ENCODE results near the gene C12orf60.
"Not testable (repeated sequence)": the region's sequence is repeated elsewhere in the genome, so short reads cannot be mapped to it uniquely, and the experiment has no call there.

The C12orf60 gene, protein sequence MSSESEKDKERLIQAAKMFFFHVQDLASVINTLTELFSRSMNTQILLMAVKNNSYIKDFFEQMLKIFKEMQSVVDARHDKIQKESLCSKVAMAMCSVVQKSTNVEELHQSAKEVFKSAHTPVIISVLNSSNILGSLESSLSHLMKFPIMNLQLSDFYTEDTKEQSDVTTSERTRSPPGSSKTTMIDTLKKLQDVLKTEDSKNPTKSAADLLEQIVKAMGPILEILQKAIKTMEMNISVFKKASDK

DNA sequence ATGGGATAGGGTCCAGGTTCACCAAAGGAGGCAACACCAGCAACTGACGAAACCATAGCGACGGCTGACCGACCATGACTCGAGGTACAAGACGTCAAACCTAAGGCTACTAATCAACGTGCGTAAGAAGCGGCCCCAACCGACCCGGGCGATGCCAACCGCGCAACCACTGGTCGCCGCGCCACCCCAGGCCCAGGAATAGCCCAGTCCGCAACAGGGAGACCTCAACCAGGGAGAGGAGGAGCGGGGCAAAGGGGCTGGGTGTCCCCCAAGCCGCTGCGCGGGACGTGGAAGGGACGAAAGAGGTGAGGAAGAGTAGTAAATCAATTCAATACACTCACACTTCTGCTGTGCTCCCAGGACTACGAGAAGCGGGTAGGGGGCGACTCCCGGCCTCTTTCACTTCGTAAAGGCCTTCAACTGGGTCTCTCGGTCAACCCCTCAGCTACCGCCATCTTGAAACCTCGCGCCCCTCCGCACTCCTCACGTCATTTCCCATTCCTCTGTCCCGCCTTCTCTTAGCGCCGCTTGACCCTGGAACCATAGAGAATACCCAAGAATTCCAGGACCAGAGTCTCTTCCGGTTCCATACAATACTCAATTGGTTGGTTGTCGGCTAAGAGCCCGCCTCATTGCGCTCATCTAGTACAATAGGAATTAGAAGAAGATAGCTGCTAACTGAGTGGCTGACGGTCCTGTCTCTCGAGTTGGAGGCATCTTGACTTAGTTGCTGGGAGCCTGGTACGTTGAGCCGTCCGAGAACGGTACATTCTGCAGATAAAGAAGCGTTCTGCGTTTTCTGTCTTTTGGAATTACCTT lies at the start of gene C12orf60, which contains the start of gene WBP11:
Gene C12orf60 (plus strand): TSS at position 660 of the 819 bp plus-strand sequence. CDS start 19,266 bp downstream, outside the sequence.
Gene WBP11 (minus strand): TSS at position 468 of the 819 bp plus-strand sequence. CDS start 2,095 bp downstream, outside the sequence.
- DNase-seq, result peak; percentile 92

DNA sequence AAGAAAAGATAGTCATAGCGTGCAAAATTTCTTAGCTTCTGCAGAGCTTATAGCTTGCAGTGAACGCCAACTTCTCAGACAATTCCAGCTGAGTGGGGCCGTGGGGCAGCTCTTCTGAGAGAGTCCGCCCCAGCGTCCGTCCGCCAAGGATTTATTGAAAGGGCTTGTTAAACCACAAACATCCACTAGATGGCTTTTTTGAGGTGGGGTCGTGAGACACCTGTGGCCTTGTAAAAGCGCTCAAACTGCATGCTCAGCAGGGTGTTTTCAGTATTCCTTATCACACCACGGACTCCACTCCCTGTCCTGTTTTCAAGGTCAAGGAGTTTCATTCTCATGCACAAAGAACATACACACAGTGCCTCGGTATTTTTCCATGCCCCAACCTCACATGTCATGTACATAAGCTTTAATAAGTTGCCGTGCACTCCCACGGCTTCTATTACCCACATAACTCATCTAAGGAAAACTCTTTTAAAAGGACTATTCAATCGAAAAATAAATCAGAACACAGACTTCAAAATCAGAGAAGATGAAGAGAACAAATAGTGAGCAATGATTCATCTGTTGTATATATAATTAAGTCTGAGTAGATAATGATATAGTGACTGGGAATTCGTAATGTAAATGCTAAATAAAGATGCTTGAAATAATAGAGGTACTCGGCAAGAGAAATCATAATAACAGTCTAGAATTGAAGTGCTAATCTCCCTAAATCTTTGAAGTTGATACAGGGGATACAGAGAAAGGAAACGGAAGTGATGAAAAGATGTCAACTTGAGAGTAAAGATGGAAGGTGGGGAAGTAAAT lies 46.9 kb upstream of the C12orf60 start:
- DNase-seq, result no peak

DNA sequence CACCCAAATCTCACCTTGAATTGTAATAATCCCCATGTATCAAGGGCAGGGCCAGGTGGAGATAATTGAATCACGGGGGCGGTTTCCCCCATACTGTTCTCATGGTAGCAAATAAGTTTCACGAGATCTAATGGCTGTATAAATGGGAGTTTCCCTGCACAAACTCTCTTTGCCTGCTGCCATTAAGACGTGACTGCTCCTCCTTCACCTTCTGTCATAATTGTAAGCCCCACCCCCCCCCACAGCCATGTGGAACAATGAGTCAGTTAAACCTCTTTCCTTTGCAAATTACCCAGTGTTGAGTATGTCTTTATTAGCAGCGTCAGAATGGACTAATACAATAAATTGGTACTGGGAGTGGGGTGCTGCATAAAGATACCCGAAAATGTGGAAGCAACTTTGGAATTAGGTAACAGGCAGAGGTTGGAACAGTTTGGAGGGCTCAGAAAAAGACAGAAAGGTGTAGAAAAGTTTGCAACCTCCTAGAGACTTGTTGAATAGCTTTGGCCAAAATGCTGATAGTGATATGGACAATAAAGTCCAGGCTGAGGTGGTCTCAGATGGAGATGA lies 43.7 kb upstream of the C12orf60 start:
- not testable (repeated sequence) for DNase-seq

DNA sequence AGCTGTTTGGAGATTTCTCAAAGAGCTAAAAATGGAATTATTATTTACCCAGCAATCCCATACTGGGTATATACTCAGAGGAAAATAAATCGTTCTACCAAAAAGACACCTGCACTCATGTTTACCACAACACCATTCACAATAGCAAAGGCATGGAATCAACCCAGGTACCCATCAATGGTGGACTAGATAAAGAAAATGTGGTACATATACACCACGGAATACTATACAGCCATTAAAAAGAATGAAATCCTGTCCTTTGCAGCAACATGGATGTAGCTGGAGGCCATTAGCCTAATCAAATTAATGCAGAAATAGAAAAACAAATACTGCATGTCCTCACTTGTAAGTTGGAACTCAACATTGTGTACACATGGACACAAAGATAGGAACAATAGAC lies 38.1 kb upstream of the C12orf60 start:
- no peak for DNase-seq

DNA sequence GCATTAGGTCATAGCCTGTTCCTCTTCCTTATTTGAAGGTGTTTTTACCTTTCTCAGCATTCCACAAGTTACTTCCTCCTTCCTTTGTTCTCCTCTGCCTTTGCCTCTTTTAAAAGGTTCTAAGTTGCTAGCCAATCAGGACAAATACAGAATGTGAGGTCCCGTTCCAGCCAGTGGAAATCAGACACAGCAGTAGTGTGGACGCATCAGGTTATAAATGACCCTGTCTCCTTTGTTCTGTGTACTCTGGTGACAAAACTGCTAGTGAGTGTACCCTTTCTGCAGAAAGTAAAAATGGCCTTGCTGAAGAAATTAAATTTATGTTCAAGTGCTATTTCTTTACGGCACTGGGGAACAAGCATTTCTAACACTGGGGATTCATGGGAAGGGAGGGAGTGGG lies 37.5 kb upstream of the C12orf60 start:
- not testable (repeated sequence) for DNase-seq

DNA sequence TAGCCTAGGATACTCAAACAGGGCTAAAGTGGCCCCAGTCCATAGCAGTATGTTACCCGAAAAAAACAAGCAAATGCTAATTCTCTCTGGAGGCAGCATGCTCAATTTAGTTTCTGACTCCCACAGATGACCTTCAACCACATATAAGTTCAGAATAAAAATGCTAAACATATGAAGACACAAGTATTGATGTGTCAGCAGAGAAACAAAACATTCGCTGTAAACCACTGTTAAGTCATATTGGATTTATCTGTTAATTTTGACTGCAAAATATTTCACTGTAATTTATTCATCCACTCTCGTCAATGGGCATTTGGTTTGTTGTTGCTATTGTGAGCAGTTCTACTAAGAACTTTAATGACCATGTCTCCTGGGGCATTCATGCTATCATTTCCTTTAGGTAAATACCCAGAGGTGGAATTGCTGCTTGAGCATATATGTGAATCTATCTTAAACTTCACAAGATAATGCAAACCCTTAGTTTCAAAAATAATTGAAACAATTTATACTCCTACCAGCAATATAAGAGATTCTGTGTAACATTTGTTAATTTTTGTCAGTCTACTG lies 36.7 kb upstream of the C12orf60 start:
- DNase-seq, result no peak

DNA sequence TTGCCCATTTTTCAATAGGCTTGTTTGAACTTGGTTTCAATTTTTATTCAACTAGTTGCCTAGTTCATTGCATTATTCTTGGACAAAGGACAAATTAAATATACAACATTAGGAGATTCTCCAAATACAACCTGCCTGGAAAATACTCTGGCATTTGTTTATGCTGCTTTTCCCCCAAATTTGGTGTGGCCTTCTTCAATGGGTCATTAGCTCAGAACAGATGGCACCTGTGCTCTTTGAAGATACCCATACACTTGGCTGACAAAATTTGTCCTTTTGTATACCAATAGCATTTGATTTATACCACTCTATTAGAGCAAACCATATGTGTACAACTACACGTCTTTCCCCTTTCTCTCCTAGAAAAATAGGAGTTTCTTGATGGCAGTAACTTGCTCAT lies 35.9 kb upstream of the C12orf60 start:
- no peak for DNase-seq

DNA sequence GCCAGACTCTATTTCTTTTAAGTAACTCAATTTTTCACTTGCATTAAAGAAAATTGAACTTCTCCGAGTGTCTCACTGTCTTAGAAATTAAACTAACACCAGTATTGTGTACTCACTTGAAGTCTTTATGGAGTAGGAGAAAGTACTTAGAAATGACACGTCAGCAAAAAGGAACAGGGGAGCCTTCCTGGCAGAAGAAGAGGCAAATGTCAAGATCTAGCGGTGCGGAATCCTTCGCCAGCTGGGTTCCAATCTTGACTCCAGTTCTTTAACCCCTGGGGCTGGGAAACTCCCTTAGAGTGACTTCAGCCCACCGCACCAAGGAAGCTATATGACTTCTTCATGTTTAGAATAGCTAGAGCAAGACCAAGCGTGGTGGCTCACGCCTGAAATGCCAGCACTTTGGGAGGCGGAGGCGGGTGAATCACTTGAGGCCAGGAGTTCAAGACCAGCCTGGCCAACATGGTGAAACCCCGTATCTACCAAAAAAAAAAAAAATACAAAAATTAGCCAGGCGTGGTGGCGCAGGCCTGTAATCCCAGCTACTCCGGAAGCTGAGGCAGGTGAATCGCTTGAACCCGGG lies 34.6 kb upstream of the C12orf60 start:
- peak; percentile 50 for DNase-seq

DNA sequence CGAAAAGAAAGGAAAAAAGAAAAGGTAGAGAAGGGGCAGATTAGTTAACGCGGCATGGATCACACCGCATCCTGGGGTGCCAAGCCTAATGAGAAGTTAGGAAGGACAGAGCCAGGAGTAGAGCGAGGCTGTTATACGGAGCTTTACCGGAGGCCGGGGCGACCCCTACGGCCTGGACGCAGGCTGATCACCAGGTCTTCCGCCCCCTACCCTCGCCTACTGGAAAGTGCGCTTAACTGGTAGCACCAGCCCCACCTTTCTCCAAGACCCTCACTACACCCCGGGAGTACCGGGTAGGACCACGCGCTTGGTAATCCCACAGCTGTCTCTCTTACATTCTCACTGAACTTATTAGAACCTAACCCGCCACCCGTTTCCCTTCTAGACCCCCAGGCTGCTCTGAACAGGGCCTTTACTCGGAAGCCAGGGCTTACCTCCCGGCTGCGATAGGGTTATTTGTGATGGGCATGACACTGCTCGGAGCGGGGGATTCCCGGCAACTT lies 34.0 kb upstream of the C12orf60 start:
- no peak for DNase-seq

DNA sequence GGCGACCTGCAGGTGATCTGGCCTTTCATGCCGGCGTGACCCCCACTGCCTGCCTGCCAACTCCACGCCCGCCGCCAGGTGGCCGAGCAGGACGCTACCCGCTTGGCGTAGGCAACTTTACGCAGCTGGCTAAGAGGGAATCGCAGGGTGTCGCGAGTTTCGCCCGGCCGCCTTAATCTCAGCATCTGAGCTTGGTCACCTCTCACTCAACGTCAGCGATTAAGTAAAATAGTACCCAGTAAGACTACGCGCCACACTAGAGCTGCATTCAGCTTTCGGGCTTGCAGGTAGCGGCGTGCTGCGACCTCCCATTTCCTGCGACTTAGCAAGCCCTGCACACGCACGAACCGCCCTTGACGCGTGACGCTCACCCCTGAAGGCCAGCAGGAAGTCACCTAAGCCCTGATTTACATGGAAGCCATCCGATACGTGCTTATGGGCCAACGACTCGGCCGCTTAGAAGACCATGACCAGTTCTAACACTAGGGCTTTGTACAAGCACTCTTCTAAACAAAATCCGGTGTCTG lies 33.4 kb upstream of the C12orf60 start:
- DNase-seq, result peak; percentile 88

DNA sequence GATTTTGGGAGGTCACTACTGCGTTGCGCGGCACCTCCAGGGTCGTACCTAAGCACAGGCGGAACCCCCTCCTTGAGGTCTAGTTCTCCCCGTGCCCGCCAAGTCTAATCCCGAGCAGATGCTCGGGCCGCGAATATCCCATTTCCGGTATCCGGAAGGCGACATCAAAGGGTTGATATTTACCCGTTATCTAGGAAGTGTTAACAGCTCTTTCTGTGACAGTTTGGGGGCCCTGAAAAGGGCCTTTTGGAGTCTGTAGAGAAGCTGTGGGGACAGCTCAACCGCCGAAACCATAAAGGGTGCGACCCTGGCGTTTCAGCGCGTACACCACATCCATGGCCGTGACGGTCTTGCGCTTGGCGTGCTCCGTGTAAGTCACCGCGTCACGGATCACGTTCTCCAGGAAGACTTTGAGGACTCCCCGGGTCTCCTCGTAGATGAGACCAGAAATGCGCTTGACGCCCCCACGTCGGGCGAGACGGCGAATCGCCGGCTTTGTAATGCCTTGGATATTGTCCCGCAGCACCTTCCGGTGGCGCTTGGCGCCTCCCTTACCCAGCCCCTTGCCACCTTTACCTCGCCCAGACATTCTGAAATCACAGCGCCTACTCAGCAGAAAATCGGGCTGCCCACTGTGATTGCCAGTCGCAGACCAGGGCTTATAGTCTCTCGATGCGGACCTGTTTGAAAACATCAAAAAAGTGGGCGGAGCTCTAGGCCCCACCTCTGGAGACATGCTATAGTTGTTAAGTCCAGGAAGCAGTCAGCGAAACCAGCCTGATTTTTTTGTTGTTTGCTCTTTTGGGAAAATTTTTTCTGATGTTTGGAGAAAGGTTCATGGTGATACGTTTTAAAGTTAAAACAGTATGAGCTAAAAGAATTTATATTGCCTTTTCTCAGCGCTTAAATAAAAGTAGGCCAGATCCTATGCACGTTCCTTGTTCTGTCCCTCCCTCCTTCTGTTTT lies 32.7 kb upstream of the C12orf60 start:
- peak; percentile 94 for DNase-seq

DNA sequence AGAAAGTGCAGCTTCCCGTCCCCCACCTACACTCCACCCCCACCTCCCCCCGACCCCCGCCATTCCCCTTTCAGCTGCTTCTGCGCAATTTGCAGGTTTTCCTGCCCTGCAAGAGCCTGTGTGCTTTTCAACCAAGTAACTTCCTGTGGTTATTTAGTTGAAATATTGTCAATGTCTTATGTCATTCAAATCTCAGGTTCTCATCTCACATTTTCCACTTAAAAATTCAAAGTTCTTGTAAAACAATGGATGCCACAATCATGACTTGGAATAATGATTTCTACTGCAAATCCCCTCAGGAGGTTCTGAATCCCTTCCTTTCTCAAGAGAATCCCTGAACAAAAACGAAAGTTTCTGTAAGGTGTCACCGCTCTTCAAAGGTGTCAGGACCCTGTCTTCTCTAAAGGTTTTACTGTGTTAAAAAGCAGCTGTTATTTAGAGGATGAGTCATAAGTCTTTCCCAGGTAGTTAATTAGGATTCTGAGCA lies 31.8 kb upstream of the C12orf60 start:
- DNase-seq, result peak; percentile 30

DNA sequence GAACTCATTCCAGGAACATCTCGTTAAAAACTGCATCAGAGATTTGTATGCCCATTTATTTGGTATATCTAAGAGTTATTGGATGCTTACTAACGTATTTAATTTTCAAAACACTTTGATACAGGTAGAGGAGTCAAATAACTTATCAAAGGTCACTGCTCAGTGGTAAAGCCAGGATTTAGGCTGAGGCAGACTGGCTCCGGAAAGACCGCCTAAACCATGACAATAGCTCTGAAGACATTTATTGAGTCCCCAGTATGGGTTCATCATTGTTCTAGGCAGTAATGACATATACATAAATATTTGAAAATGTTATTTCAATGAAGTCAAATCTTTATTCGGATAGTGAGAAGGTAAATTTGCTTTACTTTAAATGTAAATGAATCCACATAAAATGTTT lies 30.5 kb upstream of the C12orf60 start:
- DNase-seq, result no peak

DNA sequence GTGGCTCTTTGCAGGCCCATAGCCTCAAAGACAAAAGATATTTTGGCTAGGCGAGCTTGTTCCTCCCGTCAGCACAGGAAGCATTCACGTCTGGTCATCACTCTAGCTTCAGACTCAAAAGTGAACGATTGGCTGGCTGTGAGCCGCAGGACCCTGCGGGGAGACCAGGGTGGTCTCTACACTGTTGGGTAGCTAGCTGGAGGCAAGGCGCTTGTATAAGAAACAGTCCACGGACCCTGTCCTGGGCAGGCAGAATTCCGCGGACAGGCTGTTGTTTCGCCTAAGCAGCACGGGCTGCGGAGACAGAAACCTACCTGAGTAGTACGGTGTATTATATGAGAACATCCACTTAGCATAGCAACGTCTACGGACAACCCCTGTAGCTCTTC lies 29.8 kb upstream of the C12orf60 start:
- no peak for DNase-seq

DNA sequence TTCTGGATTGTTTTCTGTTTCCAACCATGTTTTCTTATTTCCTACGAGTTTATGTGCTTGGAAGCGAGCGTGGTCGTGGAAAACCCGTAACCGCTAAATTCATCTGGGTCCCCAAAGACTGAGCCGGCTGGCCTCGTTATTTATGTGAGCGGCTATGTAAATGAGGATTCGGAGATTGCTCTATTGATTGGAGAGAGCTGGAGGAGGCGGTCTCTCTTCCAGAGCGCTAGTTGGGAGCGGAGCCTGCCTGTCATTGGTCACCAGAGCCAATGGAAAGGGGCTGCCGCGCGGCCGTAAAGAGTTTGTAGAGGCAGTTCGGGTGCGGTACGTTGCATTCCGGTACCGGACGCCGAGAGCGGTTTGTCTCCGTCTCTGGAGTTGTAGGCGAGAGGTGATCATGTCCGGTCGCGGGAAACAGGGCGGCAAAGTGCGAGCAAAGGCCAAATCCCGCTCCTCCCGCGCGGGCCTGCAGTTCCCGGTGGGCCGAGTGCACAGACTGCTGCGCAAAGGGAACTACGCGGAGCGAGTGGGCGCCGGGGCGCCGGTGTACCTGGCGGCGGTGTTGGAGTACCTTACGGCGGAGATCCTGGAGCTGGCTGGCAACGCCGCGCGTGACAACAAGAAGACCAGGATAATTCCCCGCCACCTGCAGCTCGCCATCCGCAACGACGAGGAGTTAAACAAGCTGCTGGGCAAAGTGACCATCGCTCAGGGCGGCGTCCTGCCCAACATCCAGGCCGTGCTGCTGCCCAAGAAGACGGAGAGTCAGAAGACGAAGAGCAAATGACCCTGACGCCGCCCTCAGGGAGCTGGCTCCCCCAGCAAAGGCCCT lies 29.2 kb upstream of the C12orf60 start:
- DNase-seq, result peak; percentile 91

DNA sequence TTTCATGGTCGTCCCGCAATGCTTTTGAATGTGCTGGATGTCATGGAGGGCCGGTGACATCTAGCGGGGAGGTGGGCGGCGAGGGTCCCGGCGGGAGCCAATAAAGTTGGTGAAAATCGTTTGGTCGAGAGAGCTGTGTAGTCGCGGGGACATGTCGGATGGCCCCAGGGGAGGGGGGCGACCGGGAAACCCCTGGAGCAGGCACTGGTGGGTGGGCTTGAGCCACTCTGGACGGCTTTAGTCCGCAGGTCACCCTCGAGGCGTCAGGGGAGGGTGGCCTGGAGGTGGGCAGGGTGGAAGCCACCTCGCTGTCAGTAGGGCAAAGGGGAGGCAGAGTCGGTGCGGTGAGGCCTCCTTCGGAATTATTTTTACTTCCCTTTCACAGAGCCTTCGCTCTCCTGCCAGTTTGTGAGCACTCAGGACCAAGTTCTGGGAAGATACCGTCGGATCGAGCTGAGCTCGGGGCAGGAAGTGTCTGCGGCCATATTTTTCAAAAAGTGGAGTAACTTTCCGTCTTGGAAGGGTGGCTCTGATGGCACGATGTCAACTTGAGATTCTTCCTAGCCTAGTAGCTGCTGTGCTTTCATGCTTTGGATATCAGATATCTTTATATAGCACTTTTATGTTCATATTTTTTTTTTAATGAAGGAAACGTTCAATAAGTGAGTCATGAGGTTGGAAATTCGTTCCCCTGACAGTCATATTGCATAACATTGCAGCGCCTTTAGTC lies 28.4 kb upstream of the C12orf60 start:
- peak; percentile 22 for DNase-seq

DNA sequence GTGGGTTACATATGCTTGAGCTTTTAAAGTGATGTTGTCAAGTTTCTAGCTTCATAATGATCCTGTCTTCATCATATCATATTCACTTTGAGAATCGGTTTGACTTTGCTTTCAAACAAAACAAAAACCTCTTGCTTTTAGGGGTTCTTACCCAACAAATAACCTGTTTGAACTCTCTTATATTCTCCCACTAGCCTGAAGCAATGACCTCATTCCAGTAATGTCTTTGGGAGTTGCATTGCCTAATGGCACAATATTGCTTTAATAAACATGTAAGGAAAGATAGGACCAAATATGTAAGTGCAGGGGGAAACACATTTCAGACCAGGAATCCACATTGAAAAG lies 27.9 kb upstream of the C12orf60 start:
- no peak for DNase-seq

DNA sequence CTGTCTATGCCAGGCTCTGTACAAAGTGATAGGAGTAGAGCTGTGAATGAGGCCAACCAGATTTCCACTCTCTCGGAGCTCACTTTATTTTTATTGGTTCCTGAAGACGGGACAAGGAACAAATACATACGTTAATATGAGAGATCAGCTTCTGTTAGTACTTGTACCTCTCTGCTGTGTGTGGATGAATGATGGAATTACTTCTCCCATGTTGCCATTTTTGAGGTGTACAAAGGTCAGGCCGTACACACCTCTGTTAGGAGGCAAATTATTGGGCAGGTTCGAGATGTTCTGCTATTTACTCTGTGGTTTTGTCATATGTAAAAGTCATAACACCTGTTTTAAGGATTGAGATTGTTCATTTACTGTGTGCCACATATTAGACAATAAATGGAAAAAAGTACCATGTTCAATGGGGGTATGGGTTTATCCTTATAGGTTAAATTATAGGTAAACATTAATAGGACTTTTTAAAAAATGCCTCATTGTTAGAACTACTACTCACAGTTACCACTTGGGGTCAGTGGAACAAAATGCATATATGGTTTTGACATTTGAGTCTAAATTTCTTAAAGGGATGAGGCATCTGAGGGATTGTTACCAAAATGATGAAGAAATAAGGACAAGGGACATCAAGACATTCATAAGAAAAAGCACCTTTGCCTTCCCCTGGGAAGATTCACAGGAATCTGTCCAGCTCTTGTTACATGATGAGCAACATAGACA lies 27.1 kb upstream of the C12orf60 start:
- DNase-seq, result no peak

Data from stimulated activated CD4-positive, alpha-beta T cell treated with anti-CD3 and anti-CD28 coated beads, Interleukin-4, amount 100 ng/mL, for 24 hours (primary cell).